Stimulated activated CD4-positive, alpha-beta T cell treated with anti-CD3 and anti-CD28 coated beads, Interleukin-2, amount 100 ng/mL, for 4 hours (primary cell): ENCODE measurements around the gene PPP1CA.
"Not testable (repeated sequence)": the region's sequence is repeated elsewhere in the genome, so short reads cannot be mapped to it uniquely, and the experiment has no call there.

Experiments
- DNase-seq: peaks from one replicate; pipeline ENCODE4 v3.0.0-alpha.2; 2020; ENCODE audit warnings: low read depth

Gene PPP1CA

GRCh38 chr11:67434395-67434881 lies 32.8 kb upstream of the PPP1CA start:
- no peak for DNase-seq

DNA sequence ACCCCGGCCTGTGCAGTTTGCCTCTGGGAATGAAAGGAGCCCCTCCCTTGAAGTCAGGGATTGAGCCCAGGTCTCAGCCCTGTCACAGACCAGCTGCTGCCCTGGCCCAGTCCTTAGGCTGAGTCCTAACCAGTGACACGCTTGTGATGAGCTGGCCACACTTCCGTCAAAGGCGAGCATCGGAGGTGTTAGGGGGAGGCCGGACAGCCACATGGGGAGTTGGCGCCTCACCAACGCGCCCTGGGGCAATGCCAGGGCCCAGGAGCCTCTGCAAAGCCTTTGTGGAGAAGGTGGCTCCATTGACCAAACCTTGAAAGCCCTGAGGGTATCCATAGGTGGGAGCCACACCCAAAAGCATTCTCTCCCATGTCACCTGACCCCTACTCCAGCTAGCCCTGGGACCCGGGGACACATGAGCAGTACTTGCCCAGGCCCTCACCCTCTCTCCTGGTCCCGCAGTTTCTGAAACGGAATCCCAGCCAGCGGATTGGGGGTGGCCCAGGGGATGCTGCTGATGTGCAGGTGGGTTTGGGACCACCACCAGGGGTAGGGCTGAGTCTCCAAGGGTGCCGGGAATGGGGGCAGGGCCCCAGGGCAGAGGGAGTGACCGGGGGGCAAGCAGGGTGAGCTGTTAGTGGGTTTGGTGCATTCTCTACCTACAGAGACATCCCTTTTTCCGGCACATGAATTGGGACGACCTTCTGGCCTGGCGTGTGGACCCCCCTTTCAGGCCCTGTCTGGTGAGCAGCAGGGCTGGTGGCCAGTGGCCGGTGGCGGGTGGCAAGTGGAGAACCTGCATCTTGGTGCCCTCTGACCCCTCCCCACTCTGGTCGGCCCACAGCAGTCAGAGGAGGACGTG lies 32.1 kb upstream of the PPP1CA start:
- no peak for DNase-seq

DNA sequence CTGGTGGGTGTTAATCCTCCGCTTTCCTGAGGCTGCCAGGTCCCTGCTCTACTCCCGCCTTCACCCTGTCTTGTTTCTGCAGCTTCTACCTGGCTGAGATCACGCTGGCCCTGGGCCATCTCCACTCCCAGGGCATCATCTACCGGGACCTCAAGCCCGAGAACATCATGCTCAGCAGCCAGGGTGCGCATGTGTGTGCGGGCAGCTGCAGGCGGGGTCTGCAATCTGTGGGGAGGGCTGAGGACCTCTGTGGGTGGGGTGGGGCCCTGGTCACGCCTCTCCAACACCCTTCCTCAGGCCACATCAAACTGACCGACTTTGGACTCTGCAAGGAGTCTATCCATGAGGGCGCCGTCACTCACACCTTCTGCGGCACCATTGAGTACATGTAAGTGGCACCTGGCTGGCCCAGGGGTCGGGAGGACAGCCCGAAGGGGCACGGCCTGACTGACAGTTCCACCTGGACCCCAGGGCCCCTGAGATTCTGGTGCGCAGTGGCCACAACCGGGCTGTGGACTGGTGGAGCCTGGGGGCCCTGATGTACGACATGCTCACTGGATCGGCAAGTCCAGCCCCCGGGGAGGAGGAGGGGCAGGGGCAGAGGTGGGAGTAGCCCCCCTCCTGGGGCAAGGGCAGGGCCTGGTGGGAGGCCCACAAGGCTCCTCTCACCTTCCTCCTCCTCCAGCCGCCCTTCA lies 31.1 kb upstream of the PPP1CA start:
- no peak for DNase-seq

- no peak for DNase-seq
These were observed 29.9 kb upstream of the PPP1CA start for GRCh38 chr11:67431346-67432249.

GRCh38 chr11:67429722-67430121 lies 28.1 kb upstream of the PPP1CA start:
- no peak for DNase-seq

GRCh38 chr11:67429038-67429668 lies 27.5 kb upstream of the PPP1CA start:
- no peak for DNase-seq

GRCh38 chr11:67428052-67429001 lies 26.7 kb upstream of the PPP1CA start, which contains the start of gene RPS6KB2:
TSS of gene RPS6KB2 (plus strand) at chr11:67428494. CDS start at chr11:67428546, 52 bp downstream.
- peak; percentile 98 for DNase-seq

- DNase-seq: not testable (repeated sequence)
These were observed 25.8 kb upstream of the PPP1CA start for GRCh38 chr11:67427364-67427859.

GRCh38 chr11:67423891-67424613 lies 22.4 kb upstream of the PPP1CA start:
- no peak for DNase-seq

GRCh38 chr11:67423466-67423865 lies 21.8 kb upstream of the PPP1CA start:
- no peak for DNase-seq

- no peak for DNase-seq
These were observed 21.2 kb upstream of the PPP1CA start for GRCh38 chr11:67422891-67423290.

- DNase-seq: no peak
These were observed 19.9 kb upstream of the PPP1CA start for GRCh38 chr11:67421430-67422031.

GRCh38 chr11:67420646-67421429 lies 19.2 kb upstream of the PPP1CA start:
- peak; percentile 98 for DNase-seq

DNA sequence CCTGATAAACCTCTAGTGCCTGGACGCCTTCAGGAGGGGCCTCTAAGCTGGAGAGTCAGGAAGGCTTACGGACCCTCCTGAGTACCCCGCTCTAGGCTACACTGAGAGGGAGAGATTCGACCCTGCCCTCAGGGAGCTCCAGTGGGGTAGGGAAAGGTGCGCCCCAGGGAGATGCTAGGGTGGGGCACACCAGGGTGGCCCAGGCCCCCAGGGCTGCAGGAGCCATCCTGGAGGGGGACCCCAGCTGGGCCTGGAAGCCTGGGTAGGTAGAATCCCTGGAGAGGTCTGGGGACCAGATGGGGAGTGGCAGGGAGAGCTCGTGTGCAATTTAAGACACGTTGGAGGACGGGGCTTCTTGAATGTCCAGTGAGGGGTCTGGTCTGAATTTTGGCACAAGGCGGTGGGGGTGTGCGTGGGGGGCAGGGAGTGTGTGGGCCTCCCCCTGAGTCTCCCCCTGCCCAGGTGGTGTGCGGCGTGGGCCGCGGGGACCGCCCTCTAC lies 18.5 kb upstream of the PPP1CA start:
- DNase-seq: no peak

GRCh38 chr11:67419325-67420049 lies 17.8 kb upstream of the PPP1CA start:
- no peak for DNase-seq

GRCh38 chr11:67418476-67419281 lies 17.0 kb upstream of the PPP1CA start:
- no peak for DNase-seq

DNA sequence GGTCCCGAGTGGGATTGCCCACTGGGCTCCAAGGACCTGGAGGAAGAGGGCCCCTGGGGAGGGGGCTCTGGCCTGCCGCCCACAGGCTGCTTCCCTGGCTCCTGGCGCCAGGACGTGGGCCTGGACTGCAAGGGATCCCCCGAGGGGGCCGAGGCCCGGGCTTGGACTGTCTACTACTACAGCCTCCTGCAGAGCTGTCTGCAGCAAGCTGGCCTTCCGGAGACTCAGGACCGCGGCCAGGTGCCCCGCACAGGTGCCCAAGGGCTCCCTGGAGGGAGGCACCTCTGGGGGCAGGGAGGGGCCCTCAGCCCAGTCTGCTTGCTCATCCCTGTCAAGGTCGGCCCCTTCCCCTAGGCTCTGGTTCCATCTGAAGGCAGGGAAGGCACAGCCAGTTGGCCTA lies 15.8 kb upstream of the PPP1CA start:
- DNase-seq: no peak
